ENCODE measurements around the gene KIF1A.

KIF1A gene

DNA sequence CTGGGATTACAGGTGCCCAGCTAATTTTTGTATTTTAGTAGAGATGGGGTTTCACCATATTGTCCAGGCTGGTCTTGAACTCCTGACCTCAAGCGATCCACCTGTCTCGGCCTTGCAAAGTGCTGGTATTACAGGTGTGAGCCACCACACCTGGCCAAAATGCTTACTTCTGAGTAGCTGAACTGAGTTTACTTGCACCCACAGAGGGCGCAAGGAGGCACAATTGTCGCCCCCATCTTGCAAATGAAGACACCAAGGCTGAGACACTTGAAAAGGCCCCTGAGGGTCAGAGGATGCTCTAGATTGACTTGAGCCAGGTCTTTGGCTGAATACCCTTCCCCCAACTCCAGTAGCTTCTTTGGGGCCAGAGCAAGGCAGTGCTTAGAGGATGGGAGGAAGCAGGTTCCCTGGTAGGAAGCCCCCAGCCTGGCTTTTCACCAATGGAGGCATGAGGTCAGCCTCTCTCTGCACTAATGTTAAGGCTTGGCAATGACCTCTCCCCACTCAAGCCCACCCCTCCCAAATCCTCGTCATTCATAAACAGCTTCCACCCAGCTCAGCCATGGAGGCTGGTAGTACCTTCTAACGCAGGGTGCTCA is 14.5 kb upstream of the KIF1A start:
- Mint-ChIP-seq H3K36me3 (no peaks in the 10 kb centered on the region), H3K4me1 (no peaks in the 10 kb centered on the region), H3K4me3 (no peak overlapping the region), H3K27ac (no peak overlapping the region), H3K27me3 (peaks cover 13% of the 10 kb centered on the region), H3K9me3 (no peaks in the 10 kb centered on the region)
- no peak for DNase-seq (ENCODE audit: low spot score in 2 of 2)
- ATAC-seq (ENCODE audit: low read depth): no peak

DNA sequence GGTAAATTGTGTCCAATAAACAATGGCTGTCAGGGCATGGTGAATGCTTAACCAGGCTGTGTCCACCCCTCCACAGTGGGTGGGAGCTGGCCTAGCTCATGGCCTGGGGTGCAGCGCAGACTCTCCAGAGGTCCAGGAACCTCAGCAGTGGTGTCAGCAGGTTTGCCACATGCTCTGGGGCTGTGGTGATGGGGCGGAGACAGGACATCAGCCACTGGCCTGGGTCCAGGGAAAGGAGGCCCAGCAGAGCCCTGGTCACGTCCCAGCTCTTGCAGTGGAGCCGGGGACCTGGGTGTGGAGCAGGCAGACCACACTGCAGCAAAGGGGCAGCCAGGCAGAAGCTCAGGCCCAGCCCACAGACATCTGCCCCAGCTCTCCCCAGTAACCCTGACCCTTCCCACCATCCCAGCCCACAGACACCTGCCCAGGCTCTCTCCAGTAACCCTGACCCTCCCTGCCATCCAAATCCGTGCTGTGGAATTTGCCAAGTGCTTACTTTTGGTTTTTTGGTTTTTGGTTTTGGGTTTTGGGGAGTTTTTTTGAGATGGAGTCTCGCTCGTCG is 13.8 kb upstream of the KIF1A start:
- DNase-seq (ENCODE audit: low spot score in 2 of 2): no peak
- Mint-ChIP-seq H3K27me3 (peaks cover 13% of the 10 kb centered on the region), H3K36me3 (no peaks in the 10 kb centered on the region), H3K9me3 (no peaks in the 10 kb centered on the region), H3K4me1 (no peaks in the 10 kb centered on the region), H3K27ac (no peak overlapping the region), H3K4me3 (no peak overlapping the region)
- ATAC-seq (ENCODE audit: low read depth): no peak

GRCh38 chr2:240832921-240833494 is 13.0 kb upstream of the KIF1A start:
- Mint-ChIP-seq H3K9me3 (no peaks in the 10 kb centered on the region), H3K36me3 (no peaks in the 10 kb centered on the region), H3K4me1 (no peaks in the 10 kb centered on the region), H3K27me3 (peaks cover 15% of the 10 kb centered on the region), H3K27ac (no peak overlapping the region), H3K4me3 (no peak overlapping the region)
- DNase-seq (ENCODE audit: low spot score in 2 of 2): no peak
- no peak for ATAC-seq (ENCODE audit: low read depth)

- no peaks in the 10 kb centered on the region for H3K9me3 Mint-ChIP-seq
Observed at GRCh38 chr2:240832205-240832727, 12.2 kb upstream of the KIF1A start.

DNA sequence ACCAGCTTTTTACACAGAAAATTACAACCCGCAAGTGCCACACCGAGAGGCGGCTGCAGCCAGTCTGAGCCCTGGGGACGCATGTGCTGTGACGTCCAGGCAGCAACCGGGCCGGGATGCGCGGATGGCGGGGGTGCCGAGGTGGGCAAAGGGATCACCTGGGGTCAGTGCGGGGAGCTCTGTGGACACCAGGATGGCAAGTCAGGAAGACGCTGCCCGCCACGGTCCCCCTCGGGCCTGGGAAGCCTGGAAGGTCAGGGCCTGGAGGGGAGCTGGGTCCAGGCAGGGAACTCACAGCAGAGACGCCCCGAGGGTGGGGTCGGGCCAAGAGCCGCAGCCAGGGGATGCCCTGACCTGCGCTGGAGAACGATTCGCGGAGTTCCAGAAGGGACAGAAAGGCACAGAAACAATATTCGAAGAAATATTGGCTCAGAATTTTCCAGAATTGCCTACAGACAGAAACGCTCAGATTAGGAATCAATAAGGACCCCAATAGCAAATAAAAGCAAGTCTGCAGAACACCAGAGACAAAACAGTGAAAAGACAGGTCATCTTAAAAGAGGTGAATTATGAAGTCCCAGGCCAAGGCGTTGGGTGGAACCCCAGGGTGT is 11.7 kb upstream of the KIF1A start:
- H3K27me3 Mint-ChIP-seq: peaks cover 14% of the 10 kb centered on the region
- no peak overlapping the region for H3K27ac Mint-ChIP-seq
- ATAC-seq (ENCODE audit: low read depth) (no peak), DNase-seq (ENCODE audit: low spot score in 2 of 2) (no peak)
- H3K36me3 Mint-ChIP-seq: no peaks in the 10 kb centered on the region
- H3K4me1 Mint-ChIP-seq: no peaks in the 10 kb centered on the region
- H3K9me3 Mint-ChIP-seq: no peaks in the 10 kb centered on the region
- H3K4me3 Mint-ChIP-seq: peak overlapping the region; percentile 46

More at GRCh38 chr2:240832205-240832727, 12.2 kb upstream of the KIF1A start:
- Mint-ChIP-seq H3K27ac (peak overlapping the region; percentile 91), H3K36me3 (no peaks in the 10 kb centered on the region), H3K4me3 (no peak overlapping the region), H3K27me3 (peaks cover 15% of the 10 kb centered on the region), H3K4me1 (no peaks in the 10 kb centered on the region)
- peak; percentile 94 to 95 for DNase-seq (ENCODE audit: low spot score in 2 of 2)
- peak; percentile 92 for ATAC-seq (ENCODE audit: low read depth)

- Mint-ChIP-seq H3K4me3 (no peak overlapping the region), H3K27me3 (peaks cover 38% of the 10 kb centered on the region), H3K9me3 (peaks cover 2% of the 10 kb centered on the region), H3K27ac (no peak overlapping the region), H3K4me1 (no peaks in the 10 kb centered on the region), H3K36me3 (peaks cover 3% of the 10 kb centered on the region)
- ATAC-seq (ENCODE audit: low read depth) (no peak), DNase-seq (ENCODE audit: low spot score in 2 of 2) (no peak)
Observed at GRCh38 chr2:240825476-240825875, 5.5 kb upstream of the KIF1A start.

GRCh38 chr2:240823449-240824336 is 3.7 kb upstream of the KIF1A start:
- H3K4me1 Mint-ChIP-seq: no peaks in the 10 kb centered on the region
- peaks cover 3% of the 10 kb centered on the region for H3K36me3 Mint-ChIP-seq
- peak overlapping the region; percentile 28 for H3K27ac Mint-ChIP-seq
- no peak for ATAC-seq (ENCODE audit: low read depth)
- no peak for DNase-seq (ENCODE audit: low spot score in 2 of 2)
- H3K9me3 Mint-ChIP-seq: peaks cover 2% of the 10 kb centered on the region
- peaks cover 35% of the 10 kb centered on the region for H3K27me3 Mint-ChIP-seq
- no peak overlapping the region for H3K4me3 Mint-ChIP-seq

GRCh38 chr2:240822280-240822847 is 2.3 kb upstream of the KIF1A start:
- ATAC-seq (ENCODE audit: low read depth) (no peak), DNase-seq (ENCODE audit: low spot score in 2 of 2) (no peak)
- H3K27me3 Mint-ChIP-seq: peaks cover 36% of the 10 kb centered on the region
- H3K4me1 Mint-ChIP-seq: peaks cover 2% of the 10 kb centered on the region
- H3K4me3 Mint-ChIP-seq: no peak overlapping the region
- H3K27ac Mint-ChIP-seq: no peak overlapping the region
- H3K36me3 Mint-ChIP-seq: peaks cover 3% of the 10 kb centered on the region
- H3K9me3 Mint-ChIP-seq: peaks cover 2% of the 10 kb centered on the region

- Mint-ChIP-seq H3K27ac (no peak overlapping the region), H3K4me3 (peak overlapping the region; percentile 27), H3K36me3 (peaks cover 3% of the 10 kb centered on the region), H3K27me3 (peaks cover 34% of the 10 kb centered on the region), H3K4me1 (peaks cover 2% of the 10 kb centered on the region), H3K9me3 (peaks cover 2% of the 10 kb centered on the region)
- ATAC-seq (ENCODE audit: low read depth) (no peak), DNase-seq (ENCODE audit: low spot score in 2 of 2) (no peak)
Observed at GRCh38 chr2:240821429-240821778, 1.4 kb upstream of the KIF1A start.

- Mint-ChIP-seq H3K27ac (no peak overlapping the region), H3K4me1 (peaks cover 2% of the 10 kb centered on the region), H3K9me3 (peaks cover 2% of the 10 kb centered on the region), H3K27me3 (peaks cover 35% of the 10 kb centered on the region), H3K36me3 (peaks cover 3% of the 10 kb centered on the region), H3K4me3 (peak overlapping the region; percentile 51)
- no peak for DNase-seq (ENCODE audit: low spot score in 2 of 2)
- peak; percentile 32 for ATAC-seq (ENCODE audit: low read depth)
Observed at GRCh38 chr2:240820607-240821428, 799 bp upstream of the KIF1A start.

- Mint-ChIP-seq H3K9me3 (peaks cover 3% of the 10 kb centered on the region), H3K4me1 (peaks cover 2% of the 10 kb centered on the region), H3K36me3 (peaks cover 3% of the 10 kb centered on the region), H3K27ac (no peak overlapping the region), H3K27me3 (peaks cover 29% of the 10 kb centered on the region), H3K4me3 (peak overlapping the region; percentile 24)
- DNase-seq (ENCODE audit: low spot score in 2 of 2): no peak
- no peak for ATAC-seq (ENCODE audit: low read depth)
Observed at GRCh38 chr2:240819126-240819857, 727 bp downstream of the KIF1A start.

DNA sequence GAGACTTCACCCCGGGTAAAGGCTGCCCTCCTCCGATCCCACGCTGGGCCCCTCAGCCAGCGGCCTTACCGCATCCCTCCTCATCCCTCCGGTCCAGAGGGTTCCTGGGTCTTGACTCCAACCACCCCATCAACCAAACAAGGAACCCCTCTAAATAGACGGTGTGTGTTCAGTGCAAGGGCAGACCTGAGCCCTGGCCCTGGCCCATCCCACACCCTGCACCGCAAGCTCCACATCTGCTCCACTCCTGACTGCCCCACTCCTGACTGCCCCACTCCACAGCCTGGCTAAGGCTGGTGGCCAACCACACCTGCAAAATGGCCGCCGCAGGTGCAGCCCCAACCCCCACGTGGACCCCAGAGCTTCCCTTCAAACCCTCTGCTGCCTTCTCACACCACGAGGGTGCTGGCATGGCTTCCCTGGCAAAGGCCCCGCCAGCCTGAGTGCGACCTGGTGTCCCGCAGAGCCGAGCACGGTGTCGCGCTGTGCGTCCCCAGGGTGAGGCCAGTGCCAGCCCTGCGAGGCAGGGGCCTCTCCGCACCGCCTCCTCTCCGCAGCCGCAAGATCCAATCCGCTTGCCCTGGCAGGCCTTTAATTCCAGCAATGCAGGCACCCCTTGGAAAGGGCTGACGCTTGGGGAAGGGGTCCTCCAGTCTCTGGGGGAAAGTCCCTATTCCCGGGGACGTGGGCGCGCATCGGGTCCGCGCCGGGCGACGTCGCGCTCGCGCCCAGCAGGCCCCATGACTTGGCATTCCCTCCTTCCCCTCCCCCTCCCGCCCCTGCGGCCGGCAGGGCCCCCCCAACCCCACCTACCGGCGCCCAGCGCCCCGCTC is 1.5 kb downstream of the KIF1A start:
- no peak overlapping the region for H3K27ac Mint-ChIP-seq
- peaks cover 7% of the 10 kb centered on the region for H3K9me3 Mint-ChIP-seq
- H3K36me3 Mint-ChIP-seq: peaks cover 2% of the 10 kb centered on the region
- peak overlapping the region; percentile 6 for H3K4me3 Mint-ChIP-seq
- H3K27me3 Mint-ChIP-seq: peaks cover 24% of the 10 kb centered on the region
- ATAC-seq (ENCODE audit: low read depth) (no peak), DNase-seq (ENCODE audit: low spot score in 2 of 2) (no peak)
- peaks cover 2% of the 10 kb centered on the region for H3K4me1 Mint-ChIP-seq
